Effector memory CD4-positive, alpha-beta T cell (primary cell): Measurements from ENCODE around the gene FAAP100.

Experiments
- DNase-seq, 3 donors: peaks; one replicate each; pipeline ENCODE4 v3.0.0-alpha.2; 2020
- H3K27ac ChIP-seq: 2 replicates; pipeline ENCODE4 v1.7.0; 2013; ENCODE audit warnings: mild to moderate bottlenecking, low read length, moderate library complexity; ENCODE audit not compliant: insufficient read depth, poor library complexity, severe bottlenecking
- H3K27me3 ChIP-seq: replicated peaks from 2 replicates; pipeline ENCODE4 v1.7.0; 2013; ENCODE audit warnings: mild to moderate bottlenecking, low read length; ENCODE audit not compliant: insufficient read depth, control insufficient read depth, poor library complexity, severe bottlenecking
- H3K36me3 ChIP-seq: 2 replicates; pipeline ENCODE4 v1.7.0; 2013; ENCODE audit warnings: mild to moderate bottlenecking, low read length, moderate library complexity; ENCODE audit not compliant: control insufficient read depth, insufficient read depth
- H3K4me1 ChIP-seq: 2 replicates; pipeline ENCODE4 v1.7.0; 2013; ENCODE audit warnings: low read length, mild to moderate bottlenecking; ENCODE audit not compliant: control insufficient read depth, insufficient read depth, poor library complexity, severe bottlenecking
- H3K4me3 ChIP-seq: 2 replicates; pipeline ENCODE4 v1.7.0; 2013; ENCODE audit warnings: low read length, low read depth, mild to moderate bottlenecking; ENCODE audit not compliant: insufficient read depth, poor library complexity, severe bottlenecking
- H3K9me3 ChIP-seq: 2 replicates; pipeline ENCODE4 v1.7.0; 2013; ENCODE audit warnings: mild to moderate bottlenecking, low read length, moderate library complexity; ENCODE audit not compliant: control insufficient read depth

Gene FAAP100

DNA sequence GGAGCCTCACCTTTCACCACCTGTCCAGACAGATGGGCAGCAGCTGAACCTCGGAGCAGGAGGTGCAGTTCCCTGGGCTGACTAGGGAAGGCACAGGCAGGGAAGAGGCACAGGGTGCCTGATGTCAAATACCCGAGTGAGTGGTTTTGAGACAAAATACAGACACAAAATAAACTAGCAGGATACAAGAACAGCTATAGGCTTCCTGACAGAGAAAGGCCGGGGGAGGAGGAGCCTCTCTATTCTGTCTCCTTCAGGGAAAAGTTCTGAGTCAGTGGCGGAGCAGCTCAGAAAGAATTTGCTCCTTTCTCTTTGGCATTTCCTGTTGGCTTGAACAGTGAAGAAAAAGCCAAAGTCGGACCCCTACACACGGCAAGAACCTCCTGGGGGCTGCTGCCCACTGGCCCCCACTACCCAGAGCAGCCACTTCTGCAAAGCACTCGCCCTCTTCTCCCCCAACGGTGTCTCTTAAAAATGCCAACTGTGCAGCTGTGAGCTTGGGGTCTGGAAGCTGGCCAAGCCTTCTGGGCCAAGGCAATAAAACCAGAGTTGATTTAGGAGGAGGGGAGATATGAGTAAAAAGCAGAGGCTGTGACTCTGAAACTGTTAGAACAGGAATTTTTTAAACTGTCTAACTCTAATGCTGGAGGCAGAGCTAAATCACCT is 14.4 kb upstream of the FAAP100 start:
- Histone ChIP-seq H3K4me3 (no peak overlapping the region), H3K36me3 (peaks cover 83% of the 10 kb centered on the region), H3K27ac (no peak overlapping the region), H3K9me3 (no peaks in the 10 kb centered on the region), H3K27me3 (no peaks in the 10 kb centered on the region), H3K4me1 (no peaks in the 10 kb centered on the region)
- DNase-seq, result no peak

GRCh38 chr17:81565231-81565630 is 13.1 kb upstream of the FAAP100 start:
- Histone ChIP-seq H3K4me3 (no peak overlapping the region), H3K27me3 (no peaks in the 10 kb centered on the region), H3K4me1 (no peaks in the 10 kb centered on the region), H3K9me3 (no peaks in the 10 kb centered on the region), H3K36me3 (peaks cover 76% of the 10 kb centered on the region), H3K27ac (no peak overlapping the region)
- no peak for DNase-seq

DNA sequence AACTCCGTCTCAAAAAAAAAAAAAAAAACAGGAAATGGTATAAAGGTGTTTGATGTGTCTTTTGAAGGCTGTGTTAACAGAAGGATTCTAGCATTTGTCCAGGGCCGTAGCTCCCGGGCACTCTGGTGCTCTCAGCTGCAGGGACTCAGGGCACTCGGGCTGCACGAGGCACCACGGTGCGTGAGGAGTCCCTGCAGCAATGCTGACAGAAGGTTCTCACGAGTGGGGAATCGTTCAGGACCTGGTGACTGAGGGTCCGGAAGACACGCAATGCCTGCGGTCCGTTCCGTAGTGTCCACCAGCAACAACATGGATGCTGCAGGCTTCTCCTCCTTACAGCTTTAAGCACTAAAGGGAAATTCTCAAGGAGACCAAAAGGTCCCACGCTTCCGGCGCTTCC is 12.6 kb upstream of the FAAP100 start:
- Histone ChIP-seq H3K4me1 (no peaks in the 10 kb centered on the region), H3K9me3 (no peaks in the 10 kb centered on the region), H3K27me3 (no peaks in the 10 kb centered on the region), H3K27ac (no peak overlapping the region), H3K36me3 (peaks cover 71% of the 10 kb centered on the region), H3K4me3 (no peak overlapping the region)
- DNase-seq, result no peak

DNA sequence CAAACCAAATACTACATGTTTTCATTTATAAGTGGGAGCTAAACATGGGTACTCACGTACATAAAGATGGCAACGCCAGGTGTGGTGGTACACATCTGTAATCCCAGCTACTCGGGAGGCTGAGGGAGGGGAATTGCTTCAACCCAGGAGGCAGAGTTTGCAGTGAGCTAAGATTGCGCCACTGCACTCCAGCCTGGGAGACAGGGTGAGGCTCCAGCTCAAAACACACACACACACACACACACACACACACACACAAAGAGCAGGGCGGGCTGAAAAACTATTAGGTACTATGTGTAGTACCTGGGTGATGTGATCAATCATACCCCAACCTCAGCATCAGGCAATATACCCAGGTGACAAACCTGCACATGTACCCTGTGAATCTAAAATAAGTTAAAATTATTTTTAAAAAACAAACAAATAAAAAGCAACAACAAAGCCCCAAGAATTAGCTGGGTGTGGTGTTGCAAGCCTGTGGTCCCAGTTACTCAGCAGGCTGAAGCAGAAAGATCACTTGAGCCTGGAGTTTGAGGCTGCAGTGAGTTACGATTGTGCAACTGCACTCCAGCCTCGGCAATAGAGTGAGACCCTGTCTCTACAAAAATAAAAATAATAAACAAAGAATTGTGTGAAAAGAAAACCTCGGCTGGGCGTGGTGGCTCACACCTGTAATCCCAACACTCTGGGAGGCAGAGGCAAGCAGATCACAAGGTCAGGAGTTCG is 11.9 kb upstream of the FAAP100 start:
- no peak overlapping the region for H3K4me3 ChIP-seq
- H3K27me3 ChIP-seq, result no peaks in the 10 kb centered on the region
- no peaks in the 10 kb centered on the region for H3K9me3 ChIP-seq
- peaks cover 70% of the 10 kb centered on the region for H3K36me3 ChIP-seq
- no peak for DNase-seq
- H3K4me1 ChIP-seq, result no peaks in the 10 kb centered on the region
- H3K27ac ChIP-seq, result no peak overlapping the region

DNA sequence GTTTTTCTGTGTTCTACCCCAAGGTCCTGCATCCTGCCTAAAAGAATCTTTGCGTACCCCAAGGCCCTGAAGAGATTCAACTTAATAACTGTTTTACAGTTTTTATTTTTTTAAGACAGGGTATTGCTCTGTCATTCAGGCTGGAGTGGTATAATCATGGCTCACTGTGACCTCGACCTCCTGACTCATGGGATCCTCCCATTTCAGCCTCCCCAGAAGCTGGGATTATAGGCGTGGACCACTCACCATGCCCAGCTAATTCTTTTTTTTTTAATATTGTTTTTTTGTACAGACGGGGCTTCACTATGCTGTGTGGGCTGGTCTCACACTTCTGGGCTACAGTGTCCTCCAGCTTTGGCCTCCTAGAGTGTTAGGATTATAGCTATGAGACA is 9.3 kb upstream of the FAAP100 start:
- Histone ChIP-seq H3K9me3 (no peaks in the 10 kb centered on the region), H3K4me1 (no peaks in the 10 kb centered on the region), H3K27me3 (no peaks in the 10 kb centered on the region), H3K36me3 (peaks cover 54% of the 10 kb centered on the region), H3K27ac (no peak overlapping the region), H3K4me3 (no peak overlapping the region)
- DNase-seq, result no peak

- no peak overlapping the region for H3K4me3 ChIP-seq
- no peak overlapping the region for H3K27ac ChIP-seq
- no peak for DNase-seq
- H3K4me1 ChIP-seq, result no peaks in the 10 kb centered on the region
- no peaks in the 10 kb centered on the region for H3K9me3 ChIP-seq
- H3K27me3 ChIP-seq, result no peaks in the 10 kb centered on the region
- H3K36me3 ChIP-seq, result peaks cover 33% of the 10 kb centered on the region
These were observed 7.0 kb upstream of the FAAP100 start for GRCh38 chr17:81558941-81559806.

DNA sequence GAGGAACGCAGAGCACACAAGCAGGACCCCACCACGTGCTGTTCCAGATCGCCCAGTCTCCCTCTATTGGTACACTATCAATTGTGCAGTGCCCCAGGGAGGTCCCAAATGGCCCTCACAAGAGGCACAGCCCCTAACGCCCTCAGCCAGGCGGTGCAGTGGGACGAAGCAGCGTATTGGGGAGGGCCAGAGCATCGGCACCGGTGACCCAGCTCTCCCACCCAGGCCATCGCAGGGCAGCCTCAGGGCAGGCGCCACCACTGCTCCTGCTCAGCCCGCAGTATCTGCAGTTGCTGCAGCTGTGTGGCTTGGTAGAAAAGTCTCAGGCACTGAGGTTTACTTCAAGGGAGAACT is 5.9 kb upstream of the FAAP100 start:
- no peak overlapping the region for H3K4me3 ChIP-seq
- no peak overlapping the region for H3K27ac ChIP-seq
- no peaks in the 10 kb centered on the region for H3K9me3 ChIP-seq
- peaks cover 24% of the 10 kb centered on the region for H3K36me3 ChIP-seq
- no peak for DNase-seq
- peaks cover 8% of the 10 kb centered on the region for H3K4me1 ChIP-seq
- H3K27me3 ChIP-seq, result no peaks in the 10 kb centered on the region

GRCh38 chr17:81557276-81558114 is 5.3 kb upstream of the FAAP100 start:
- Histone ChIP-seq H3K27me3 (no peaks in the 10 kb centered on the region), H3K27ac (no peak overlapping the region), H3K4me3 (no peak overlapping the region), H3K4me1 (peaks cover 8% of the 10 kb centered on the region), H3K36me3 (peaks cover 23% of the 10 kb centered on the region), H3K9me3 (no peaks in the 10 kb centered on the region)
- no peak for DNase-seq

- H3K36me3 ChIP-seq, result peaks cover 20% of the 10 kb centered on the region
These were observed 4.7 kb upstream of the FAAP100 start for GRCh38 chr17:81556863-81557262.

More at GRCh38 chr17:81556863-81557262, 4.7 kb upstream of the FAAP100 start:
- no peak overlapping the region for H3K27ac ChIP-seq
- no peak overlapping the region for H3K4me3 ChIP-seq
- H3K4me1 ChIP-seq, result peaks cover 8% of the 10 kb centered on the region
- no peak for DNase-seq
- H3K27me3 ChIP-seq, result no peaks in the 10 kb centered on the region
- no peaks in the 10 kb centered on the region for H3K9me3 ChIP-seq
